Activated CD4-positive, alpha-beta T cell treated with anti-CD3 and anti-CD28 coated beads, Interleukin-2, amount 50 U/mL, for 1 hour (primary cell): ENCODE results near the gene VPS26A.

Experiments
- DNase-seq: peaks from one replicate; pipeline ENCODE4 v3.0.0-alpha.2; 2020

VPS26A gene

GRCh38 chr10:69123747-69124562, at the start of gene VPS26A:
TSS of gene VPS26A (plus strand) at chr10:69124178. CDS start at chr10:69124278, 100 bp downstream.
- peak; percentile 98 for DNase-seq

GRCh38 chr10:69074532-69074931, 49.4 kb upstream of the VPS26A start:
- no peak for DNase-seq

- no peak for DNase-seq
Measured at GRCh38 chr10:69075431-69075830, 48.5 kb upstream of the VPS26A start.

GRCh38 chr10:69078311-69078710, 45.7 kb upstream of the VPS26A start:
- DNase-seq, result no peak

- no peak for DNase-seq
Measured at GRCh38 chr10:69080226-69080625, 43.8 kb upstream of the VPS26A start.

- no peak for DNase-seq
Measured at GRCh38 chr10:69086001-69086509, 37.9 kb upstream of the VPS26A start.

- DNase-seq, result peak; percentile 70
Measured at GRCh38 chr10:69087590-69088470, 36.1 kb upstream of the VPS26A start, which contains the start of gene SRGN. TSS of gene SRGN (plus strand) at chr10:69088103. CDS start at chr10:69088158, 55 bp downstream.

GRCh38 chr10:69088471-69088769, 35.6 kb upstream of the VPS26A start:
- DNase-seq, result no peak

- no peak for DNase-seq
Measured at GRCh38 chr10:69088801-69089501, 35.0 kb upstream of the VPS26A start.

GRCh38 chr10:69089638-69090599, 34.1 kb upstream of the VPS26A start:
- peak; percentile 67 for DNase-seq

- no peak for DNase-seq
Measured at GRCh38 chr10:69090685-69091084, 33.3 kb upstream of the VPS26A start.

GRCh38 chr10:69091143-69091651, 32.8 kb upstream of the VPS26A start:
- no peak for DNase-seq

- peak; percentile 76 for DNase-seq
Measured at GRCh38 chr10:69092959-69093850, 30.8 kb upstream of the VPS26A start.

GRCh38 chr10:69093933-69094332, 30.0 kb upstream of the VPS26A start:
- DNase-seq, result no peak

- DNase-seq, result no peak
Measured at GRCh38 chr10:69096045-69096444, 27.9 kb upstream of the VPS26A start.

- no peak for DNase-seq
Measured at GRCh38 chr10:69097729-69098128, 26.2 kb upstream of the VPS26A start.

GRCh38 chr10:69100136-69100872, 23.7 kb upstream of the VPS26A start:
- no peak for DNase-seq

- no peak for DNase-seq
Measured at GRCh38 chr10:69101451-69102095, 22.4 kb upstream of the VPS26A start.

- no peak for DNase-seq
Measured at GRCh38 chr10:69102440-69102839, 21.5 kb upstream of the VPS26A start.
